HCT116 (cell line): ENCODE measurements around the gene B3GALT5. TPM values are rescaled to one million over a fixed set of nuclear protein-coding genes. Genes with fewer than 3 reads are reported as not detected.

Experiments used
- ATAC-seq: fragments of 200-7000 bp; cut with Tn5 transposase; 2 replicates; pipeline ENCODE4 v1.9.1; 2020; ENCODE audit warnings: mild to moderate bottlenecking, moderate library complexity
- BruUV-seq: library from RNA; stranded (reverse); fragments of 400-500 nt; replicated peaks from 2 replicates; lab custom pipeline; 2021; lab: Mats Ljungman, UMichigan
- CTCF ChIA-PET: fragments of 300-600 bp; sonication (Branson Sonifier 250); formaldehyde crosslinking; loops from one replicate; lab custom pipeline; 2021; ENCODE audit warnings: antibody characterized with exemption; lab: Charles Lee
- POLR2A ChIA-PET: fragments of 300-600, 350-600 bp; sonication (Branson Sonifier 250); formaldehyde crosslinking; loops from one replicate; lab custom pipeline; 2021; ENCODE audit warnings: antibody characterized with exemption; lab: Charles Lee
- RAD21 ChIA-PET, 2 experiments: fragments of 300-600 bp; sonication (Branson Sonifier 250); formaldehyde crosslinking; loops; one replicate each; lab custom pipeline; 2023; ENCODE audit warnings: low total read pairs in 2 of 2; ENCODE audit not compliant: uncharacterized antibody in 2 of 2, unreplicated experiment in 2 of 2, low non-redundant PET in 1 of 2; lab: Charles Lee
- DNase-seq: peaks from one replicate; pipeline ENCODE4 v3.0.0-alpha.2; 2010; ENCODE audit warnings: low read depth, low spot score
- H2AFZ ChIP-seq: fragments of 200-600 bp; shearing (Covaris generic), sonication (generic); 2 replicates; pipeline ENCODE4 v1.6.1; 2017; ENCODE audit warnings: low read depth, mixed run types, mixed read lengths, antibody characterized with exemption, low read length; ENCODE audit not compliant: poor library complexity, severe bottlenecking
- H3K27ac ChIP-seq: 2 replicates; pipeline ENCODE4 v1.5.1; 2012; ENCODE audit warnings: low read depth, low read length
- H3K27me3 ChIP-seq: fragments of 200-600 bp; sonication (generic); 2 replicates; pipeline ENCODE4 v1.6.1; 2016; ENCODE audit warnings: mixed run types, low read length, mixed read lengths; ENCODE audit not compliant: insufficient read depth
- H3K36me3 ChIP-seq, 2 experiments: fragments of 200-500 bp in 1 of 2; fragments of 200-600 bp in 1 of 2; sonication (Bioruptor generic) in 1 of 2; sonication (generic) in 1 of 2; 2 replicates each; pipeline versions ENCODE4 v1.5.1 to v1.6.1; 2014 to 2016; ENCODE audit warnings: low read length in 2 of 2, inconsistent platforms in 1 of 2, mixed read lengths in 1 of 2, mixed run types in 1 of 2; ENCODE audit not compliant: insufficient read depth in 2 of 2, control insufficient read depth in 1 of 2
- H3K4me1 ChIP-seq, 2 experiments: fragments of 200-600 bp in 1 of 2; sonication (generic) in 1 of 2; 2 replicates each; pipeline versions ENCODE4 v1.5.1 to v1.6.1; 2012 to 2017; ENCODE audit warnings: low read length in 2 of 2, inconsistent platforms in 1 of 2, mild to moderate bottlenecking in 1 of 2, mixed read lengths in 1 of 2, mixed run types in 1 of 2, moderate library complexity in 1 of 2; ENCODE audit not compliant: insufficient read depth in 2 of 2, control insufficient read depth in 1 of 2
- H3K4me2 ChIP-seq: fragments of 200-600 bp; sonication (generic); 2 replicates; pipeline ENCODE4 v1.6.1; 2017; ENCODE audit warnings: mixed run types, low read length, mixed read lengths
- H3K4me3 ChIP-seq, 2 experiments: fragments of 200-600 bp in 1 of 2; sonication (generic) in 1 of 2; replicated peaks in 1 of 2; 2 replicates each; pipeline ENCODE4 v1.5.1; 2011 to 2016; ENCODE audit warnings: low read length in 2 of 2, control low read depth in 1 of 2, low read depth in 1 of 2, mild to moderate bottlenecking in 1 of 2, mixed read lengths in 1 of 2, mixed run types in 1 of 2
- H3K79me2 ChIP-seq: fragments of 200-600 bp; sonication (generic); 2 replicates; pipeline ENCODE4 v1.6.1; 2017; ENCODE audit warnings: mild to moderate bottlenecking, mixed run types, low read length, moderate library complexity, mixed read lengths; ENCODE audit not compliant: insufficient read depth
- H3K9ac ChIP-seq: fragments of 200-600 bp; sonication (generic); 2 replicates; pipeline ENCODE4 v1.6.1; 2016; ENCODE audit warnings: low read length, mixed read lengths
- H3K9me2 ChIP-seq: fragments of 200-600 bp; sonication (generic), shearing (Covaris generic); 2 replicates; pipeline ENCODE4 v1.6.1; 2017; ENCODE audit warnings: mixed run types, mild to moderate bottlenecking, moderate library complexity; ENCODE audit not compliant: insufficient read depth
- H3K9me3 ChIP-seq, 2 experiments: fragments of 200-500 bp in 1 of 2; fragments of 200-600 bp in 1 of 2; sonication (Bioruptor generic) in 1 of 2; sonication (generic) in 1 of 2; 2 replicates each; pipeline ENCODE4 v1.6.1; 2014 to 2017; ENCODE audit warnings: low read length in 2 of 2, mixed read lengths in 2 of 2, inconsistent platforms in 1 of 2, low read depth in 1 of 2, mild to moderate bottlenecking in 1 of 2, mixed run types in 1 of 2, moderate library complexity in 1 of 2; ENCODE audit not compliant: control insufficient read depth in 1 of 2, insufficient read depth in 1 of 2
- H4K20me1 ChIP-seq: fragments of 200-600 bp; sonication (generic), shearing (Covaris generic); 2 replicates; pipeline ENCODE4 v1.6.1; 2017; ENCODE audit warnings: mixed run types, mild to moderate bottlenecking, moderate library complexity; ENCODE audit not compliant: insufficient read depth
- CBX3 ChIP-seq: IDR thresholded peaks from 2 replicates; pipeline ENCODE4 v1.6.1; 2012; ENCODE audit warnings: low read depth
- ELF1 ChIP-seq: IDR thresholded peaks from 2 replicates; pipeline ENCODE4 v1.6.1; 2012; ENCODE audit warnings: low read depth, borderline replicate concordance
- EZH2 ChIP-seq: fragments of 200-600 bp; sonication (generic); IDR thresholded peaks from 2 replicates; pipeline ENCODE4 v1.6.1; 2017; ENCODE audit warnings: antibody characterized with exemption, mixed run types
- FOSL1 ChIP-seq: IDR thresholded peaks from 2 replicates; pipeline ENCODE4 v1.6.1; 2012; ENCODE audit warnings: low read depth
- JUND ChIP-seq: IDR thresholded peaks from 2 replicates; pipeline ENCODE4 v1.6.1; 2012
- POLR2A ChIP-seq: IDR thresholded peaks from 2 replicates; pipeline ENCODE4 v1.7.0; 2011; ENCODE audit warnings: borderline replicate concordance; ENCODE audit not compliant: insufficient read depth, insufficient read length; ENCODE audit errors: extremely low read depth
- POLR2AphosphoS5 ChIP-seq: IDR thresholded peaks from 2 replicates; pipeline ENCODE4 v1.6.1; 2011; ENCODE audit warnings: mild to moderate bottlenecking, low read depth, low read length, moderate library complexity
- SIN3A ChIP-seq: IDR thresholded peaks from 2 replicates; pipeline ENCODE4 v1.6.1; 2012; ENCODE audit warnings: low read depth
- TCF7L2 ChIP-seq: IDR thresholded peaks from 2 replicates; pipeline ENCODE4 v1.7.0; 2011; ENCODE audit warnings: borderline replicate concordance, inconsistent platforms; ENCODE audit not compliant: insufficient read depth, insufficient read length; ENCODE audit errors: extremely low read depth
- YY1 ChIP-seq: IDR thresholded peaks from 2 replicates; pipeline ENCODE4 v1.6.1; 2011; ENCODE audit warnings: low read length, low read depth, moderate library complexity, mild to moderate bottlenecking; ENCODE audit not compliant: insufficient replicate concordance; ENCODE audit errors: extremely low read depth
- ZNF274 ChIP-seq: fragments of 200-500 bp; sonication (Bioruptor generic); IDR thresholded peaks from 2 replicates; pipeline ENCODE4 v1.6.1; 2014; ENCODE audit warnings: mild to moderate bottlenecking, low read depth, low read length, inconsistent platforms
- intact Hi-C: fragments of 100-400 bp; cut with micrococcal nuclease; formaldehyde crosslinking; loops from 2 replicates; pipeline ENCODE4 v1.10.0; 2022
- total RNA-seq: library from RNA; stranded (reverse); gene quantifications from one replicate; pipeline ENCODE4 v1.2.1, GENCODE V29; 2021; ENCODE audit not compliant: unreplicated experiment
- TF ChIP-seq, protein P1 (sequence below): IDR thresholded peaks from 2 replicates; pipeline ENCODE4 v1.6.1; 2012
- TF ChIP-seq, protein P2 (sequence below): IDR thresholded peaks from 2 replicates; pipeline ENCODE4 v1.6.1; 2011; ENCODE audit warnings: mild to moderate bottlenecking, low read length, moderate library complexity; ENCODE audit not compliant: insufficient replicate concordance; ENCODE audit errors: extremely low read depth
- TF ChIP-seq, protein P3 (sequence below): IDR thresholded peaks from 2 replicates; pipeline ENCODE4 v1.6.1; 2012; ENCODE audit warnings: low read depth
- TF ChIP-seq, protein P4 (sequence below): IDR thresholded peaks from 2 replicates; pipeline ENCODE4 v1.6.1; 2012

The B3GALT5 gene
- total RNA-seq, 1 experiment from 2014 or later = 1.2 TPM

DNA sequence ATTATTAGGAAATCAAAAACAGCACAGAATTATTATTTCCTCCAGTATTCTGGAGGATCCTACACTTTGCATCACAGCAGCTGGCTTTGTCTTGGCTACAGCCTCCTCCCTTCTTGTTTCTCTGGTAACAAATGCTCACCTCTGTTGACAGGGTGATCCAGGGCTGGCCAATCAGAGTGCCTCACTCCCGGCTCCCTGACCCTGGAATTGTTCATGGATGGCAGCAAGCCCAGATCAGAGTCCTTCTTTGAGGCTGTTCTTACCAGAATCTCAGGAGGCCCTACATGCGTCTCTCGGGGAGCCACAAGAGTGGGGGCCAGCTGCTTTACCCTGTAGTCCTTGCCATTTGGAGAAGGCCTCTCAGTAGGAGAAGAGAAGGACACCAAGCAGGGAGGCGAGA is 83.9 kb downstream of the B3GALT5 start:
- ATAC-seq (no peak), DNase-seq (no peak)
- no TSS peak for BruUV-seq
- TF ChIP-seq EZH2 = no peak
- no peak for TF ChIP-seq TCF7L2
- TF ChIP-seq, protein P1, sequence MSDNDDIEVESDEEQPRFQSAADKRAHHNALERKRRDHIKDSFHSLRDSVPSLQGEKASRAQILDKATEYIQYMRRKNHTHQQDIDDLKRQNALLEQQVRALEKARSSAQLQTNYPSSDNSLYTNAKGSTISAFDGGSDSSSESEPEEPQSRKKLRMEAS = no peak
- Histone ChIP-seq H3K27me3 (no peaks in the 10 kb centered on the region), H4K20me1 (no peaks in the 10 kb centered on the region), H3K4me2 (no peak overlapping the region), H3K27ac (no peak overlapping the region), H3K9me2 (no peaks in the 10 kb centered on the region), H3K79me2 (no peaks in the 10 kb centered on the region), H3K4me3 (no peak overlapping the region), H3K36me3 (no peaks in the 10 kb centered on the region), H3K4me1 (no peaks in the 10 kb centered on the region), H3K9me3 (no peaks in the 10 kb centered on the region), H2AFZ (no peak overlapping the region), H3K9ac (no peak overlapping the region)
- ChIA-PET RAD21 (no interaction called here), CTCF (no interaction called here), POLR2A (no interaction called here)
- intact Hi-C loops = loop anchor here (10.0 kb wide), 1 partner anchor 102 kb away; no protein-coding TSS in a partner anchor

DNA sequence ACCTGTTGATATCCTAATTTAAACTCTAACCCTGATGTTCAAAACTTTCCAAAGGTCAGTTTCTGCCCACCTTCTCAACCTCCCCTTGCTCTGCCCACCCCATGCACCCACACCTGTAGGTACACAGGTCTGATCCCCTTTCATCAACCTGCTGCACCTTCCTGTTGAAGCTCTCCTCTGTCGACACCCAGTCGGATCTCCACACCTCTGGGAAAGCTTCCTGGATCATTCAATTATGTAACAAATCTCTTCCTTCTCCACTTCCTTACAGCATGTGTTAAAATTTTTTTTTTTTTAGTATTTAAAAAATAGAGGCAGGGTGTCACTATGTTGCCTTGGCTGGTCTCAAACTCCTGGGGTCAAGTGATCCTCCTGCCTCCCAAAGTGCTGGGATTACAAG is 87.6 kb downstream of the B3GALT5 start:
- no peak for ATAC-seq
- no peaks in the 10 kb centered on the region for H4K20me1 ChIP-seq
- H3K27ac ChIP-seq = no peak overlapping the region
- H3K79me2 ChIP-seq = no peaks in the 10 kb centered on the region
- intact Hi-C loops = no loop called here
- no peak overlapping the region for H3K4me3 ChIP-seq
- no peaks in the 10 kb centered on the region for H3K4me1 ChIP-seq
- DNase-seq = no peak
- BruUV-seq = no TSS peak
- H3K36me3 ChIP-seq = no peaks in the 10 kb centered on the region
- ChIA-PET POLR2A (interaction anchor here (0.7 kb wide), 1 partner anchor 517 kb away, joined by 4 read pairs; the partner anchor contains the start of gene PSMG1), CTCF (no interaction called here), RAD21 (no interaction called here)
- no peak overlapping the region for H2AFZ ChIP-seq
- no peaks in the 10 kb centered on the region for H3K27me3 ChIP-seq
- no peak overlapping the region for H3K9ac ChIP-seq
- no peak overlapping the region for H3K4me2 ChIP-seq
- no peaks in the 10 kb centered on the region for H3K9me2 ChIP-seq
- H3K9me3 ChIP-seq = no peaks in the 10 kb centered on the region
- no peak for TF ChIP-seq POLR2AphosphoS5
- TF ChIP-seq YY1 = no peak
- TF ChIP-seq, protein P2, sequence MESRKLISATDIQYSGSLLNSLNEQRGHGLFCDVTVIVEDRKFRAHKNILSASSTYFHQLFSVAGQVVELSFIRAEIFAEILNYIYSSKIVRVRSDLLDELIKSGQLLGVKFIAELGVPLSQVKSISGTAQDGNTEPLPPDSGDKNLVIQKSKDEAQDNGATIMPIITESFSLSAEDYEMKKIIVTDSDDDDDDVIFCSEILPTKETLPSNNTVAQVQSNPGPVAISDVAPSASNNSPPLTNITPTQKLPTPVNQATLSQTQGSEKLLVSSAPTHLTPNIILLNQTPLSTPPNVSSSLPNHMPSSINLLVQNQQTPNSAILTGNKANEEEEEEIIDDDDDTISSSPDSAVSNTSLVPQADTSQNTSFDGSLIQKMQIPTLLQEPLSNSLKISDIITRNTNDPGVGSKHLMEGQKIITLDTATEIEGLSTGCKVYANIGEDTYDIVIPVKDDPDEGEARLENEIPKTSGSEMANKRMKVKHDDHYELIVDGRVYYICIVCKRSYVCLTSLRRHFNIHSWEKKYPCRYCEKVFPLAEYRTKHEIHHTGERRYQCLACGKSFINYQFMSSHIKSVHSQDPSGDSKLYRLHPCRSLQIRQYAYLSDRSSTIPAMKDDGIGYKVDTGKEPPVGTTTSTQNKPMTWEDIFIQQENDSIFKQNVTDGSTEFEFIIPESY = no peak
- no peak for TF ChIP-seq ELF1
- TF ChIP-seq, protein P3, sequence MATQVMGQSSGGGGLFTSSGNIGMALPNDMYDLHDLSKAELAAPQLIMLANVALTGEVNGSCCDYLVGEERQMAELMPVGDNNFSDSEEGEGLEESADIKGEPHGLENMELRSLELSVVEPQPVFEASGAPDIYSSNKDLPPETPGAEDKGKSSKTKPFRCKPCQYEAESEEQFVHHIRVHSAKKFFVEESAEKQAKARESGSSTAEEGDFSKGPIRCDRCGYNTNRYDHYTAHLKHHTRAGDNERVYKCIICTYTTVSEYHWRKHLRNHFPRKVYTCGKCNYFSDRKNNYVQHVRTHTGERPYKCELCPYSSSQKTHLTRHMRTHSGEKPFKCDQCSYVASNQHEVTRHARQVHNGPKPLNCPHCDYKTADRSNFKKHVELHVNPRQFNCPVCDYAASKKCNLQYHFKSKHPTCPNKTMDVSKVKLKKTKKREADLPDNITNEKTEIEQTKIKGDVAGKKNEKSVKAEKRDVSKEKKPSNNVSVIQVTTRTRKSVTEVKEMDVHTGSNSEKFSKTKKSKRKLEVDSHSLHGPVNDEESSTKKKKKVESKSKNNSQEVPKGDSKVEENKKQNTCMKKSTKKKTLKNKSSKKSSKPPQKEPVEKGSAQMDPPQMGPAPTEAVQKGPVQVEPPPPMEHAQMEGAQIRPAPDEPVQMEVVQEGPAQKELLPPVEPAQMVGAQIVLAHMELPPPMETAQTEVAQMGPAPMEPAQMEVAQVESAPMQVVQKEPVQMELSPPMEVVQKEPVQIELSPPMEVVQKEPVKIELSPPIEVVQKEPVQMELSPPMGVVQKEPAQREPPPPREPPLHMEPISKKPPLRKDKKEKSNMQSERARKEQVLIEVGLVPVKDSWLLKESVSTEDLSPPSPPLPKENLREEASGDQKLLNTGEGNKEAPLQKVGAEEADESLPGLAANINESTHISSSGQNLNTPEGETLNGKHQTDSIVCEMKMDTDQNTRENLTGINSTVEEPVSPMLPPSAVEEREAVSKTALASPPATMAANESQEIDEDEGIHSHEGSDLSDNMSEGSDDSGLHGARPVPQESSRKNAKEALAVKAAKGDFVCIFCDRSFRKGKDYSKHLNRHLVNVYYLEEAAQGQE = no peak
- TF ChIP-seq SIN3A = no peak
- no peak for TF ChIP-seq EZH2
- no peak for TF ChIP-seq TCF7L2
- no peak for TF ChIP-seq CBX3
- no peak for TF ChIP-seq FOSL1
- TF ChIP-seq POLR2A = no peak
- TF ChIP-seq, protein P4, sequence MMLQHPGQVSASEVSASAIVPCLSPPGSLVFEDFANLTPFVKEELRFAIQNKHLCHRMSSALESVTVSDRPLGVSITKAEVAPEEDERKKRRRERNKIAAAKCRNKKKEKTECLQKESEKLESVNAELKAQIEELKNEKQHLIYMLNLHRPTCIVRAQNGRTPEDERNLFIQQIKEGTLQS = no peak
- TF ChIP-seq ZNF274 = no peak
- TF ChIP-seq JUND = no peak
